Measurements from ENCODE around the gene HOOK1. TPM values are rescaled to one million over a fixed set of nuclear protein-coding genes. Genes with fewer than 3 reads are reported as not detected.

HOOK1 gene
- total and polyA plus RNA-seq, 2 of the 13 experiments (the other 11 are each of a cell fraction or from before 2014, with no cell fraction given): 11.3 to 24.2 TPM

- H3K9me3 ChIP-seq (ENCODE audit: low read length): no peaks in the 10 kb centered on the region
- no peak overlapping the region for H3K27ac ChIP-seq (ENCODE audit: extremely low read length, insufficient read depth, low read length)
- H3K27me3 ChIP-seq (ENCODE audit: control insufficient read depth in 1 of 2, insufficient read depth in 2 of 2, low read length in 2 of 2): no peaks in the 10 kb centered on the region
- no peak overlapping the region for H2AFZ ChIP-seq (ENCODE audit: low read length)
- no TSS peak for BruUV-seq (replicated peaks)
- peak; percentile 6 for DNase-seq (ENCODE audit: low spot score)
- POLR2A ChIA-PET: no interaction called here
- no peak for ATAC-seq
- FAIRE-seq: no peak
- H3K79me2 ChIP-seq (ENCODE audit: insufficient read depth, low read length): no peaks in the 10 kb centered on the region
- WGBS (ENCODE audit: low lambda C conversion rate): 74% methylated on average over 10 of the region's 10 CpGs
- CTCF ChIA-PET (ENCODE audit: low intra/inter-chr PET ratio, low total read pairs): no interaction called here
- no peak overlapping the region for H3K4me3 ChIP-seq (replicated peaks in 1 of 3; ENCODE audit: insufficient read depth in 1 of 3, low read depth in 2 of 3, low read length in 3 of 3)
- in situ Hi-C loops (cut with HindIII; ENCODE audit: extremely low pct_ligation_motif_present, low pct_unique_long_range_greater_than_20kb) (no loop called here), intact Hi-C loops (cut with micrococcal nuclease; ENCODE audit: unreplicated experiment) (no loop called here)
- H3K4me2 ChIP-seq (ENCODE audit: low read depth, low read length): no peak overlapping the region; the same call in 1 of the 2 replicates
- H4K20me1 ChIP-seq (ENCODE audit: insufficient read depth, low read length): no peaks in the 10 kb centered on the region
- peaks cover 11% of the 10 kb centered on the region for H3K4me1 ChIP-seq (ENCODE audit: insufficient read depth, low read length)
- H3K36me3 ChIP-seq (replicated peaks in 1 of 2; ENCODE audit: control insufficient read depth in 1 of 2, insufficient read depth in 2 of 2, low read length in 2 of 2): no peaks in the 10 kb centered on the region
- H3K9ac ChIP-seq (ENCODE audit: insufficient read depth, low read depth, low read length): no peak overlapping the region
- TF ChIP-seq AGO1 (IDR thresholded peaks at IDR 0.05; ENCODE audit: low read depth, low read length, poor library complexity, severe bottlenecking) (no peak), ZNF773 (CRISPR knock-in tag; IDR thresholded peaks at IDR 0.05; ENCODE audit: borderline replicate concordance) (no peak), RARA (CRISPR knock-in tag; IDR thresholded peaks at IDR 0.05) (no peak), DPF2 (CRISPR knock-in tag; IDR thresholded peaks at IDR 0.05; ENCODE audit: borderline replicate concordance, low read depth) (no peak), ZNF256 (CRISPR knock-in tag; conservative IDR thresholded peaks at IDR 0.05) (no peak), PRPF4 (IDR thresholded peaks at IDR 0.05; ENCODE audit: low read depth, low read length, poor library complexity, severe bottlenecking) (no peak), BCL6 (CRISPR knock-in tag; IDR thresholded peaks at IDR 0.05) (0 out of 2 replicates have a peak, but pooled peaks have one; percentile 6), PLRG1 (conservative IDR thresholded peaks at IDR 0.05) (no peak), ZNF644 (CRISPR knock-in tag; IDR thresholded peaks at IDR 0.05; ENCODE audit: low read depth) (peak; percentile 17; the same call in 1 of the 2 replicates), FOXA3 (CRISPR knock-in tag; IDR thresholded peaks at IDR 0.05) (0 out of 2 replicates have a peak, but pooled peaks have one; percentile 33), THRA (CRISPR knock-in tag; IDR thresholded peaks at IDR 0.05; ENCODE audit: borderline replicate concordance) (no peak), ZBTB49 (CRISPR knock-in tag; IDR thresholded peaks at IDR 0.05; ENCODE audit: borderline replicate concordance) (no peak), SOX13 (IDR thresholded peaks at IDR 0.05) (no peak), SOX13 (CRISPR knock-in tag; conservative IDR thresholded peaks at IDR 0.05 in 1 of 2, IDR thresholded peaks at IDR 0.05 in 1 of 2) (0 out of 4 replicates have a peak, but pooled peaks of 1 of the 2 experiments have one; percentile 35), FOXA1 (IDR thresholded peaks at IDR 0.05) (no peak), FOXA1 (CRISPR knock-in tag; IDR thresholded peaks at IDR 0.05) (peak; percentile 21; the same call in 1 of the 2 replicates), POGZ (CRISPR knock-in tag; IDR thresholded peaks at IDR 0.05) (0 out of 2 replicates have a peak, but pooled peaks have one; percentile 22), YEATS4 (CRISPR knock-in tag; IDR thresholded peaks at IDR 0.05; ENCODE audit: borderline replicate concordance) (no peak), FOXK2 (IDR thresholded peaks at IDR 0.05) (no peak), ZNF3 (CRISPR knock-in tag; IDR thresholded peaks at IDR 0.05) (no peak), TOE1 (CRISPR knock-in tag; IDR thresholded peaks at IDR 0.05) (no peak), HNRNPK (IDR thresholded peaks at IDR 0.05; ENCODE audit: low read depth, low read length, poor library complexity, severe bottlenecking) (no peak)
These were observed 45.7 kb upstream of the HOOK1 start for GRCh38 chr1:59768792-59769735.

All from HepG2 (cell line).